Measurements from ENCODE around the gene POM121L2.
"Not testable (repeated sequence)": the region's sequence is repeated elsewhere in the genome, so short reads cannot be mapped to it uniquely, and the experiment has no call there.

The POM121L2 gene

GRCh38 chr6:27294409-27294808, 17.7 kb downstream of the POM121L2 start:
- DNase-seq (ENCODE audit: low read depth in 3 of 3): no peak

- DNase-seq (ENCODE audit: low read depth in 3 of 3): no peak
These were observed 18.5 kb downstream of the POM121L2 start for GRCh38 chr6:27293436-27294098.

- no peak for DNase-seq (ENCODE audit: low read depth in 3 of 3)
These were observed 21.2 kb downstream of the POM121L2 start for GRCh38 chr6:27290850-27291208.

GRCh38 chr6:27290065-27290849, 21.8 kb downstream of the POM121L2 start:
- no peak for DNase-seq (ENCODE audit: low read depth in 3 of 3)

- no peak for DNase-seq (ENCODE audit: low read depth in 3 of 3)
These were observed 23.7 kb downstream of the POM121L2 start for GRCh38 chr6:27288136-27289044.

- DNase-seq (ENCODE audit: low read depth in 3 of 3): no peak
These were observed 24.3 kb downstream of the POM121L2 start for GRCh38 chr6:27287751-27288135.

GRCh38 chr6:27286141-27286540, 25.9 kb downstream of the POM121L2 start:
- no peak for DNase-seq (ENCODE audit: low read depth in 3 of 3)

GRCh38 chr6:27283279-27283678, 28.8 kb downstream of the POM121L2 start:
- DNase-seq (ENCODE audit: low read depth in 3 of 3): no peak

GRCh38 chr6:27281569-27281968, 30.5 kb downstream of the POM121L2 start:
- DNase-seq (ENCODE audit: low read depth in 3 of 3): no peak

- DNase-seq (ENCODE audit: low read depth in 3 of 3): no peak
These were observed 31.0 kb downstream of the POM121L2 start for GRCh38 chr6:27281105-27281539.

- no peak for DNase-seq (ENCODE audit: low read depth in 3 of 3)
These were observed 31.5 kb downstream of the POM121L2 start for GRCh38 chr6:27280540-27281000.

- DNase-seq (ENCODE audit: low read depth in 3 of 3): peak in 2 of 3 experiments; percentile 11 to 51
These were observed 32.0 kb downstream of the POM121L2 start for GRCh38 chr6:27280064-27280539.

GRCh38 chr6:27279513-27280063, 32.5 kb downstream of the POM121L2 start:
- no peak for DNase-seq (ENCODE audit: low read depth in 3 of 3)

GRCh38 chr6:27275025-27275956, 36.8 kb downstream of the POM121L2 start:
- peak in 1 of 3 experiments; percentile 32 for DNase-seq (ENCODE audit: low read depth in 3 of 3)

- no peak for DNase-seq (ENCODE audit: low read depth in 3 of 3)
These were observed 38.3 kb downstream of the POM121L2 start for GRCh38 chr6:27273783-27274182.

- no peak for DNase-seq (ENCODE audit: low read depth in 3 of 3)
These were observed 43.3 kb downstream of the POM121L2 start for GRCh38 chr6:27268803-27269202.

GRCh38 chr6:27267857-27268434, 44.1 kb downstream of the POM121L2 start:
- no peak for DNase-seq (ENCODE audit: low read depth in 3 of 3)

GRCh38 chr6:27267003-27267402, 45.1 kb downstream of the POM121L2 start:
- DNase-seq (ENCODE audit: low read depth in 3 of 3): not testable (repeated sequence)

GRCh38 chr6:27263886-27264285, 48.2 kb downstream of the POM121L2 start:
- no peak for DNase-seq (ENCODE audit: low read depth in 3 of 3)

- DNase-seq (ENCODE audit: low read depth in 3 of 3): no peak
These were observed 51.2 kb downstream of the POM121L2 start for GRCh38 chr6:27260836-27261375.
